Smooth muscle cell of the brain vasculature (primary cell): ENCODE measurements around the gene ALOX15.
"Not testable (repeated sequence)": the region's sequence is repeated elsewhere in the genome, so short reads cannot be mapped to it uniquely, and the experiment has no call there.

Source experiments
- DNase-seq: peaks from one replicate; pipeline ENCODE4 v3.0.0-alpha.2; 2012; ENCODE audit warnings: low read depth, low spot score

The ALOX15 gene

GRCh38 chr17:4655933-4656332 lies 14.5 kb upstream of the ALOX15 start:
- not testable (repeated sequence) for DNase-seq

- DNase-seq = no peak
Measured at GRCh38 chr17:4652997-4653396, 11.5 kb upstream of the ALOX15 start.

- DNase-seq = no peak
Measured at GRCh38 chr17:4648741-4649140, 7.3 kb upstream of the ALOX15 start.

GRCh38 chr17:4645642-4646041 lies 4.2 kb upstream of the ALOX15 start:
- no peak for DNase-seq

- no peak for DNase-seq
Measured at GRCh38 chr17:4643676-4644075, 2.2 kb upstream of the ALOX15 start.

- no peak for DNase-seq
Measured at GRCh38 chr17:4642286-4642685, 808 bp upstream of the ALOX15 start.

GRCh38 chr17:4640569-4641188 lies 799 bp downstream of the ALOX15 start:
- DNase-seq = not testable (repeated sequence)

- DNase-seq = not testable (repeated sequence)
Measured at GRCh38 chr17:4639301-4640059, 2.0 kb downstream of the ALOX15 start.

GRCh38 chr17:4638766-4639165 lies 2.7 kb downstream of the ALOX15 start:
- DNase-seq = not testable (repeated sequence)

- DNase-seq = no peak
Measured at GRCh38 chr17:4636474-4637100, 4.9 kb downstream of the ALOX15 start.

- no peak for DNase-seq
Measured at GRCh38 chr17:4635823-4636375, 5.6 kb downstream of the ALOX15 start.

GRCh38 chr17:4634976-4635375 lies 6.5 kb downstream of the ALOX15 start:
- no peak for DNase-seq

GRCh38 chr17:4633643-4634042 lies 7.8 kb downstream of the ALOX15 start:
- no peak for DNase-seq

GRCh38 chr17:4632581-4632920 lies 8.9 kb downstream of the ALOX15 start:
- DNase-seq = no peak

GRCh38 chr17:4631836-4632580 lies 9.5 kb downstream of the ALOX15 start:
- DNase-seq = no peak

- no peak for DNase-seq
Measured at GRCh38 chr17:4631431-4631830, 10.0 kb downstream of the ALOX15 start.

- DNase-seq = no peak
Measured at GRCh38 chr17:4626734-4627256, 14.7 kb downstream of the ALOX15 start.

- no peak for DNase-seq
Measured at GRCh38 chr17:4625181-4625617, 16.3 kb downstream of the ALOX15 start.

GRCh38 chr17:4624451-4624911 lies 17.0 kb downstream of the ALOX15 start:
- DNase-seq = not testable (repeated sequence)

- no peak for DNase-seq
Measured at GRCh38 chr17:4623249-4623648, 18.2 kb downstream of the ALOX15 start.

GRCh38 chr17:4622375-4622774 lies 19.1 kb downstream of the ALOX15 start:
- DNase-seq = no peak
